Ishikawa (cell line): ENCODE results near the gene EPHA2.

ENCODE experiments used
- EP300 ChIP-seq: IDR thresholded peaks from 2 replicates; pipeline ENCODE4 v1.6.1; 2012; ENCODE audit warnings: borderline replicate concordance
- FOXM1 ChIP-seq: IDR thresholded peaks from 2 replicates; pipeline ENCODE4 v1.6.1; 2012; ENCODE audit warnings: low read depth, borderline replicate concordance
- RAD21 ChIP-seq: IDR thresholded peaks from 2 replicates; pipeline ENCODE4 v1.6.1; 2012; ENCODE audit warnings: low read depth
- REST ChIP-seq: IDR thresholded peaks from 2 replicates; pipeline ENCODE4 v1.6.1; 2012; ENCODE audit warnings: low read depth, mild to moderate bottlenecking
- TCF12 ChIP-seq: IDR thresholded peaks from 2 replicates; pipeline ENCODE4 v1.6.1; 2012; ENCODE audit warnings: low read depth
- TEAD4 ChIP-seq: IDR thresholded peaks from 2 replicates; pipeline ENCODE4 v1.6.1; 2012
- YY1 ChIP-seq: IDR thresholded peaks from 2 replicates; pipeline ENCODE4 v1.6.1; 2012; ENCODE audit warnings: low read depth
- ZBTB7A ChIP-seq: IDR thresholded peaks from 2 replicates; pipeline ENCODE4 v1.6.1; 2012; ENCODE audit warnings: low read depth
- TF ChIP-seq, protein P1 (sequence below): IDR thresholded peaks from 2 replicates; pipeline ENCODE4 v1.6.1; 2012

DNA sequence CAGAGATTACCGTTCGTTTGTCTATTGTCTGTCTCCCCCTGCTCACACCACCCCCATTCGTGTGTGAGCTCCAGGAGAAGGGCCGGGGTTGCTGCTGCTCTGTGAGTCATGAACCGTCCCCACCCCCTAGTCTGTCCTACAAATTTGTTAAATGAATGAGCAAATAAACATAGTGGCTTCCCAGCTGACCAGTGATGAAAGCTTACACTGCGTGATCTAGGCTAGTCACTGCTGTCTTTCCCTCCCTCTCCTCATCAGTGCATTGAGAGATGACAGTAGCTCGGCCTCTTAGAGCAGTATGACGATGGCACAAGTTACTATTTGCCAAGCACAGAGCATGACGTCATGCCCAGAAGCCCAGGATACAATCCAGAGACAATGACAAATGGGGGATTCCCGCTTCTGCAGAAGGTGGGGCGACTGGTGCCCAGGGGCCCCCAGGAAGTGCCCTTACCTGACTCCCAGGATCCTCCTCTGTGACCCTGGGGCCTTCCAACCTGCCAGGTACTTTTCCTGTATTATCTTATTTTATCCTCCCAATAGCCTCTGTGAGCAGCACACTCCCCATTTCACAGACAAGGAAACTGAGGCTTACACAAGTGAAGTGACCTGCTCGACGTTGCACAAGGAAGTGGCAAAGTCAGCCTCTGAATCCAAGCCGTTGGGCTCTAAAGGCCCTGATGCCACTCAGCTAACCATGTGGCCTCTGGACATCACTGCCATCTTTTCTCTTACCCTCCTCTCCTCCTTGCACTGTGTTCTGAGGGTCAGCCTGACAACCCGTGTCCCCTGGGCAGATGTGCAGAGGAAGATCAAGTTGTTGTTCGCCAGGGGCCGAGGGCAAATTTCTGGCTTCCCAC lies 8.6 kb upstream of the EPHA2 start:
- TF ChIP-seq RAD21: no peak
- TF ChIP-seq REST: no peak
- TF ChIP-seq EP300: no peak
- no peak for TF ChIP-seq ZBTB7A
- no peak for TF ChIP-seq TCF12
- TF ChIP-seq FOXM1: no peak
- TF ChIP-seq, protein P1, sequence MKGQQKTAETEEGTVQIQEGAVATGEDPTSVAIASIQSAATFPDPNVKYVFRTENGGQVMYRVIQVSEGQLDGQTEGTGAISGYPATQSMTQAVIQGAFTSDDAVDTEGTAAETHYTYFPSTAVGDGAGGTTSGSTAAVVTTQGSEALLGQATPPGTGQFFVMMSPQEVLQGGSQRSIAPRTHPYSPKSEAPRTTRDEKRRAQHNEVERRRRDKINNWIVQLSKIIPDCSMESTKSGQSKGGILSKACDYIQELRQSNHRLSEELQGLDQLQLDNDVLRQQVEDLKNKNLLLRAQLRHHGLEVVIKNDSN: no peak
- TF ChIP-seq YY1: no peak
- no peak for TF ChIP-seq TEAD4
